H1 (cell line): ENCODE results near the gene CD46. TPM values are rescaled to one million over a fixed set of nuclear protein-coding genes. Genes with fewer than 3 reads are reported as not detected.

Experiments
- BCL11A ChIP-seq, 2 experiments: IDR thresholded peaks; one replicate each; pipeline ENCODE4 v1.6.1; 2011; ENCODE audit warnings: low read depth in 2 of 2, low read length in 2 of 2, mild to moderate bottlenecking in 2 of 2
- BRCA1 ChIP-seq: IDR thresholded peaks from 2 replicates; pipeline ENCODE4 v1.6.1; 2012; ENCODE audit warnings: low read depth, low read length, improper control_type of control experiment
- EZH2 ChIP-seq: fragments of 200-600 bp; sonication (generic); IDR thresholded peaks from 2 replicates; pipeline ENCODE4 v1.7.1; 2012; ENCODE audit warnings: low read depth, mild to moderate bottlenecking, moderate library complexity, low read length, inconsistent platforms; ENCODE audit not compliant: severe bottlenecking
- RBBP5 ChIP-seq: IDR thresholded peaks from 2 replicates; pipeline ENCODE4 v1.7.1; 2012; ENCODE audit warnings: low read depth, mild to moderate bottlenecking, inconsistent platforms, low read length, moderate library complexity, borderline replicate concordance
- SIN3A ChIP-seq, 2 experiments: IDR thresholded peaks in 1 of 2; conservative IDR thresholded peaks in 1 of 2; 2 replicates each; pipeline ENCODE4 v1.6.1; 2011 to 2012; ENCODE audit warnings: low read length in 2 of 2, improper control_type of control experiment in 1 of 2, low read depth in 1 of 2, mild to moderate bottlenecking in 1 of 2
- TBP ChIP-seq: IDR thresholded peaks from 2 replicates; pipeline ENCODE4 v1.6.1; 2011; ENCODE audit warnings: low read depth, low read length, improper control_type of control experiment
- USF2 ChIP-seq: IDR thresholded peaks from 2 replicates; pipeline ENCODE4 v1.6.1; 2011; ENCODE audit warnings: low read length, improper control_type of control experiment
- polyA plus RNA-seq, 7 experiments: library from polyadenylated mRNA; depleted of rRNA in 3 of 7; stranded (reverse) in 5 of 7; unstranded in 2 of 7; fragments of >200 nt in 5 of 7; fragments of 200-250 nt in 2 of 7; gene quantifications; 1 replicate in 5 of 7; 2 replicates in 1 of 7; 4 replicates in 1 of 7; pipeline versions ENCODE4 v1.2.1 to v1.2.3, GENCODE V29; 2011 to 2013; ENCODE audit warnings: missing spikeins in 2 of 7, mixed read lengths in 2 of 7
- total RNA-seq: library from RNA; stranded (reverse); fragmentation: NEBNext Ultra II Directional; extraction: Animal tissue kit (Norgen Biotek cat#: 25700); gene quantifications from 2 replicates; pipeline ENCODE4 v1.2.1, GENCODE V29; 2021

CD46 gene
- total and polyA plus RNA-seq, 2 of the 8 experiments (the other 6 are each of a cell fraction or from before 2014, with no cell fraction given): 60.9 to 113 TPM

DNA sequence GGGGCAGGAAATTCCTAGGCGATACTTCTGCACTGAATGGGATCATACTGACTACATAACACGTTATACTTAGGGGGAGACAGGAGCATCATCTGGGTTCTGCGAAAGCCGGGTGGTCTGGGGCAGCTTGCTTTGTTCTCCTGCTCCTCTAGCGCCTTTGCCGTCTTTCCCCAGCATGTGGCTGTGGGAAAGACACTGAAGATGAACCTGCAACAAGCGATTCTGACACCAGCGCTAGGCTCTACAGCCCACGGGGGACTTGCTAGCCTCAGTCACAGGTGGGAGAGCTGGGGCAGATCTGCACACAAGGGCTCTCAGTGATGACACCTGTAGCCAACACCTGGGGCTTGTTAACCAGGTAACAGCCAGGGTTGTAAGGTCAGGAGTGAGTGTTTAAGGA, 51.8 kb downstream of the CD46 start (continued):
- TF ChIP-seq SIN3A (conservative IDR thresholded peaks at IDR 0.05 in 1 of 2, IDR thresholded peaks at IDR 0.05 in 1 of 2; ENCODE audit: low read depth in 1 of 2, low read length in 2 of 2) (no peak), USF2 (no peak), RBBP5 (no peak), TBP (no peak), EZH2 (no peak), BCL11A (IDR thresholded peaks at IDR 0.05; ENCODE audit: low read depth in 2 of 2, low read length in 2 of 2) (no peak), BRCA1 (no peak)
